Measurements from ENCODE around the gene RYR2. TPM values are rescaled to one million over a fixed set of nuclear protein-coding genes. Genes with fewer than 3 reads are reported as not detected.

RYR2 gene
- total and polyA plus RNA-seq, 2 donors (not counting 1 experiment from before 2014, with no cell fraction given), result not detected

GRCh38 chr1:237258871-237259270, 216.9 kb downstream of the RYR2 start:
- Histone ChIP-seq H3K79me2 (ENCODE audit: control insufficient read depth, insufficient read depth, low read length) (no peaks in the 10 kb centered on the region), H3K4me2 (replicated peaks; ENCODE audit: low read depth, low read length, poor library complexity, severe bottlenecking) (no peak overlapping the region), H3K9me3 (ENCODE audit: control extremely low read depth in 1 of 3, control insufficient read depth in 2 of 3, insufficient read depth in 1 of 3, low read length in 2 of 3) (no peaks in the 10 kb centered on the region), H3K4me3 (ENCODE audit: control extremely low read depth in 1 of 5, extremely low read depth in 1 of 5, insufficient read depth in 1 of 5, low read depth in 2 of 5, low read length in 4 of 5) (no peak overlapping the region), H4K20me1 (ENCODE audit: control insufficient read depth, insufficient read depth, low read length, poor library complexity, severe bottlenecking) (no peaks in the 10 kb centered on the region), H3K9ac (ENCODE audit: low read length) (no peak overlapping the region), H3K27me3 (replicated peaks in 1 of 4; ENCODE audit: control extremely low read depth in 1 of 4, control insufficient read depth in 3 of 4, insufficient read depth in 4 of 4, low read length in 3 of 4) (no peaks in the 10 kb centered on the region), H3K4me1 (ENCODE audit: control insufficient read depth in 2 of 2, insufficient read depth in 2 of 2, low read length in 2 of 2) (no peaks in the 10 kb centered on the region), H2AFZ (ENCODE audit: insufficient read depth, low read depth, low read length, poor library complexity, severe bottlenecking) (no peak overlapping the region), H3K27ac (ENCODE audit: low read length in 2 of 2) (no peak overlapping the region), H3K36me3 (replicated peaks in 1 of 2; ENCODE audit: control extremely low read depth in 1 of 2, control insufficient read depth in 1 of 2, extremely low read depth in 1 of 2, insufficient read depth in 2 of 2, low read length in 1 of 2) (no peaks in the 10 kb centered on the region)
- DNase-seq (no peak), ATAC-seq (ENCODE audit: low read depth) (no peak)
- POLR2A ChIA-PET, result no interaction called here
- no peaks in the 10 kb centered on the region for H3K4me1 Mint-ChIP-seq
- no peak overlapping the region for H3K27ac Mint-ChIP-seq
- CTCF ChIA-PET, result no interaction called here
- intact Hi-C loops (cut with micrococcal nuclease), result no loop called here
- H3K27me3 Mint-ChIP-seq, result peaks cover 3% of the 10 kb centered on the region
- peaks cover 2% of the 10 kb centered on the region for H3K9me3 Mint-ChIP-seq (ENCODE audit: insufficient read depth)
- no peak overlapping the region for H3K4me3 Mint-ChIP-seq
- TF ChIP-seq CTCF (IDR thresholded peaks at IDR 0.05) (no peak), EZH2 (IDR thresholded peaks at IDR 0.05; ENCODE audit: borderline replicate concordance, insufficient read depth, low read depth, low read length, poor library complexity, severe bottlenecking) (no peak)

- 61% methylated on average over 3 of the region's 4 CpGs for WGBS (ENCODE audit: insufficient coverage)
- intact Hi-C loops (cut with micrococcal nuclease), result no loop called here
- Histone ChIP-seq H2AFZ (ENCODE audit: insufficient read depth, low read depth, low read length, poor library complexity, severe bottlenecking) (no peak overlapping the region), H4K20me1 (ENCODE audit: control insufficient read depth, insufficient read depth, low read length, poor library complexity, severe bottlenecking) (no peaks in the 10 kb centered on the region), H3K4me3 (ENCODE audit: control extremely low read depth in 1 of 5, extremely low read depth in 1 of 5, insufficient read depth in 1 of 5, low read depth in 2 of 5, low read length in 4 of 5) (no peak overlapping the region), H3K4me2 (replicated peaks; ENCODE audit: low read depth, low read length, poor library complexity, severe bottlenecking) (no peak overlapping the region), H3K36me3 (replicated peaks in 1 of 2; ENCODE audit: control extremely low read depth in 1 of 2, control insufficient read depth in 1 of 2, extremely low read depth in 1 of 2, insufficient read depth in 2 of 2, low read length in 1 of 2) (no peaks in the 10 kb centered on the region), H3K27ac (ENCODE audit: low read length in 2 of 2) (no peak overlapping the region), H3K79me2 (ENCODE audit: control insufficient read depth, insufficient read depth, low read length) (no peaks in the 10 kb centered on the region), H3K9ac (ENCODE audit: low read length) (no peak overlapping the region), H3K9me3 (ENCODE audit: control extremely low read depth in 1 of 3, control insufficient read depth in 2 of 3, insufficient read depth in 1 of 3, low read length in 2 of 3) (no peaks in the 10 kb centered on the region), H3K27me3 (replicated peaks in 1 of 4; ENCODE audit: control extremely low read depth in 1 of 4, control insufficient read depth in 3 of 4, insufficient read depth in 4 of 4, low read length in 3 of 4) (no peaks in the 10 kb centered on the region), H3K4me1 (ENCODE audit: control insufficient read depth in 2 of 2, insufficient read depth in 2 of 2, low read length in 2 of 2) (no peaks in the 10 kb centered on the region)
- no peak for ATAC-seq (ENCODE audit: low read depth)
- ChIA-PET POLR2A (no interaction called here), CTCF (no interaction called here)
- Mint-ChIP-seq H3K9me3 (ENCODE audit: insufficient read depth) (peaks cover under 1% of the 10 kb centered on the region), H3K27me3 (peaks cover 3% of the 10 kb centered on the region), H3K4me3 (no peak overlapping the region), H3K4me1 (no peaks in the 10 kb centered on the region), H3K27ac (no peak overlapping the region)
- no peak for DNase-seq
- TF ChIP-seq EZH2 (IDR thresholded peaks at IDR 0.05; ENCODE audit: borderline replicate concordance, insufficient read depth, low read depth, low read length, poor library complexity, severe bottlenecking) (no peak), CTCF (IDR thresholded peaks at IDR 0.05) (no peak)
Observed at GRCh38 chr1:237261198-237261597, 219.2 kb downstream of the RYR2 start.
